OCI-LY1 (cell line): ENCODE results near the gene ARHGAP44.

ENCODE experiments used
- H2AFZ ChIP-seq: fragments of 200-600 bp; sonication (generic), shearing (Covaris generic); 2 replicates; pipeline ENCODE4 v1.6.0; 2014; ENCODE audit warnings: antibody characterized with exemption, mild to moderate bottlenecking, low read length
- H3F3A ChIP-seq: fragments of 200-600 bp; sonication (generic), shearing (Covaris generic); 2 replicates; pipeline ENCODE4 v1.6.0; 2014; ENCODE audit warnings: mild to moderate bottlenecking, antibody characterized with exemption, low read length, moderate library complexity; ENCODE audit not compliant: insufficient read depth
- H3K27ac ChIP-seq: fragments of 200-600 bp; sonication (generic); 2 replicates; pipeline ENCODE4 v1.5.1; 2014; ENCODE audit warnings: low read length, mixed run types, mild to moderate bottlenecking, low read depth; ENCODE audit not compliant: poor library complexity, severe bottlenecking
- H3K27me3 ChIP-seq: fragments of 200-600 bp; sonication (generic); 2 replicates; pipeline ENCODE4 v1.6.0; 2014; ENCODE audit warnings: antibody characterized with exemption, mild to moderate bottlenecking, low read length, moderate library complexity; ENCODE audit not compliant: insufficient read depth
- H3K36me3 ChIP-seq: fragments of 200-600 bp; sonication (generic); 2 replicates; pipeline ENCODE4 v1.6.1; 2014; ENCODE audit warnings: mild to moderate bottlenecking, antibody characterized with exemption, low read length, moderate library complexity, mixed read lengths; ENCODE audit not compliant: insufficient read depth
- H3K4me1 ChIP-seq: fragments of 200-600 bp; sonication (generic); 2 replicates; pipeline ENCODE4 v1.5.1; 2014; ENCODE audit warnings: mild to moderate bottlenecking, low read length, moderate library complexity; ENCODE audit not compliant: insufficient read depth, severe bottlenecking
- H3K4me2 ChIP-seq: fragments of 200-600 bp; sonication (generic), shearing (Covaris generic); 2 replicates; pipeline ENCODE4 v1.6.1; 2014; ENCODE audit warnings: low read length
- H3K4me3 ChIP-seq: fragments of 200-600 bp; sonication (generic); 2 replicates; pipeline ENCODE4 v1.5.1; 2014; ENCODE audit warnings: low read length, low read depth, mild to moderate bottlenecking, mixed read lengths; ENCODE audit not compliant: poor library complexity, severe bottlenecking
- H3K79me2 ChIP-seq: fragments of 200-600 bp; shearing (Covaris generic); 2 replicates; pipeline ENCODE4 v1.6.1; 2016; ENCODE audit warnings: mixed run types, low read length, mixed read lengths; ENCODE audit not compliant: insufficient read depth
- H3K9ac ChIP-seq: fragments of 200-600 bp; sonication (generic), shearing (Covaris generic); 2 replicates; pipeline ENCODE4 v1.6.1; 2014; ENCODE audit warnings: mild to moderate bottlenecking, low read length, mixed read lengths
- H3K9me2 ChIP-seq: fragments of 200-600 bp; sonication (generic), shearing (Covaris generic); 2 replicates; pipeline ENCODE4 v1.6.1; 2014; ENCODE audit warnings: low read depth, mild to moderate bottlenecking, low read length, mixed read lengths
- H3K9me3 ChIP-seq: fragments of 200-600 bp; shearing (Covaris generic); 2 replicates; pipeline ENCODE4 v1.6.1; 2014; ENCODE audit warnings: low read length, mixed read lengths
- H4K20me1 ChIP-seq: fragments of 200-600 bp; sonication (generic), shearing (Covaris generic); 2 replicates; pipeline ENCODE4 v1.6.0; 2016; ENCODE audit warnings: mild to moderate bottlenecking, low read length; ENCODE audit not compliant: insufficient read depth
- CTCF ChIP-seq: fragments of 200-600 bp; sonication (generic), shearing (Covaris generic); IDR thresholded peaks from 2 replicates; pipeline ENCODE4 v1.5.1; 2017; ENCODE audit warnings: mild to moderate bottlenecking, antibody characterized with exemption, low read length, moderate library complexity, mixed read lengths
- EZH2 ChIP-seq: fragments of 200-600 bp; sonication (generic), shearing (Covaris generic); IDR thresholded peaks from 2 replicates; pipeline ENCODE4 v1.8.0; 2017; ENCODE audit warnings: borderline replicate concordance, mixed run types, mild to moderate bottlenecking, antibody characterized with exemption, low read length, moderate library complexity, mixed read lengths

Gene ARHGAP44

GRCh38 chr17:12995896-12996295 is 206.6 kb downstream of the ARHGAP44 start:
- no peaks in the 10 kb centered on the region for H3K9me3 ChIP-seq
- no peak overlapping the region for H3K4me2 ChIP-seq
- H3K9ac ChIP-seq = no peak overlapping the region
- H3K27me3 ChIP-seq = no peaks in the 10 kb centered on the region
- no peaks in the 10 kb centered on the region for H4K20me1 ChIP-seq
- H3K27ac ChIP-seq = no peak overlapping the region
- H2AFZ ChIP-seq = no peak overlapping the region
- H3F3A ChIP-seq = no peaks in the 10 kb centered on the region
- peaks cover 98% of the 10 kb centered on the region for H3K36me3 ChIP-seq
- TF ChIP-seq EZH2 (no peak), CTCF (no peak)
- H3K4me1 ChIP-seq = no peaks in the 10 kb centered on the region
- H3K79me2 ChIP-seq = no peaks in the 10 kb centered on the region
- H3K4me3 ChIP-seq = no peak overlapping the region
- no peaks in the 10 kb centered on the region for H3K9me2 ChIP-seq

GRCh38 chr17:12996357-12996756 is 207.1 kb downstream of the ARHGAP44 start:
- H3K9me3 ChIP-seq = no peaks in the 10 kb centered on the region
- no peaks in the 10 kb centered on the region for H3K4me1 ChIP-seq
- no peak overlapping the region for H3K4me3 ChIP-seq

GRCh38 chr17:12996941-12997340 is 207.6 kb downstream of the ARHGAP44 start:
- H3K36me3 ChIP-seq = peaks cover 98% of the 10 kb centered on the region

More at GRCh38 chr17:12996357-12996756, 207.1 kb downstream of the ARHGAP44 start:
- no peaks in the 10 kb centered on the region for H3K27me3 ChIP-seq
- H3F3A ChIP-seq = no peaks in the 10 kb centered on the region
- no peak overlapping the region for H3K27ac ChIP-seq
- H3K36me3 ChIP-seq = peaks cover 98% of the 10 kb centered on the region
- no peaks in the 10 kb centered on the region for H3K9me2 ChIP-seq
- H2AFZ ChIP-seq = no peak overlapping the region
- no peaks in the 10 kb centered on the region for H4K20me1 ChIP-seq
- TF ChIP-seq CTCF = no peak
- no peak for TF ChIP-seq EZH2
- no peaks in the 10 kb centered on the region for H3K79me2 ChIP-seq
- H3K4me2 ChIP-seq = no peak overlapping the region
- H3K9ac ChIP-seq = no peak overlapping the region

More at GRCh38 chr17:12996941-12997340, 207.6 kb downstream of the ARHGAP44 start:
- H3K4me2 ChIP-seq = no peak overlapping the region
- H3K4me1 ChIP-seq = no peaks in the 10 kb centered on the region
- H3K9me3 ChIP-seq = no peaks in the 10 kb centered on the region
- TF ChIP-seq EZH2 = no peak
- no peak for TF ChIP-seq CTCF
- H3K9me2 ChIP-seq = no peaks in the 10 kb centered on the region
- no peaks in the 10 kb centered on the region for H3K79me2 ChIP-seq
- no peak overlapping the region for H2AFZ ChIP-seq
- no peak overlapping the region for H3K4me3 ChIP-seq
- H3K9ac ChIP-seq = no peak overlapping the region
- H3K27ac ChIP-seq = no peak overlapping the region
- H4K20me1 ChIP-seq = no peaks in the 10 kb centered on the region
- no peaks in the 10 kb centered on the region for H3F3A ChIP-seq
- H3K27me3 ChIP-seq = no peaks in the 10 kb centered on the region
